Body of pancreas (tissue), 4 donors: ENCODE measurements around the gene ZFP42. TPM values are rescaled to one million over a fixed set of nuclear protein-coding genes. Genes with fewer than 3 reads are reported as not detected.

Experiments
- ATAC-seq: fragments of 150-250 bp; one replicate; pipeline ENCODE4 v1.9.1; 2016
- DNase-seq, 4 donors: peaks; one replicate each; pipeline ENCODE4 v3.0.0-alpha.2; 2019
- H3K27ac ChIP-seq, 4 donors: fragments of 200-600 bp; sonication (generic); 1 replicate in 3 of 4; 2 replicates in 1 of 4; pipeline versions ENCODE4 v1.5.1 to v1.6.1; 2016 to 2019; ENCODE audit warnings: mild to moderate bottlenecking in 1 of 4, mixed read lengths in 1 of 4, moderate library complexity in 1 of 4
- H3K27me3 ChIP-seq, 2 donors: fragments of 200-600 bp; sonication (generic); one replicate each; pipeline ENCODE4 v1.6.0; 2016; ENCODE audit warnings: mild to moderate bottlenecking in 1 of 2
- H3K36me3 ChIP-seq, 2 donors: fragments of 200-600 bp; sonication (generic); replicated peaks in 1 of 2; 2 replicates each; pipeline ENCODE4 v1.5.1; 2016; ENCODE audit warnings: low read depth in 2 of 2; ENCODE audit not compliant: insufficient read depth in 1 of 2
- H3K4me1 ChIP-seq: fragments of 200-600 bp; sonication (generic); one replicate; pipeline ENCODE4 v1.6.0; 2016
- H3K4me3 ChIP-seq, 2 donors: fragments of 200-600 bp; sonication (generic); 1 replicate in 1 of 2; 2 replicates in 1 of 2; pipeline ENCODE4 v1.5.1; 2016 to 2019
- H3K9me3 ChIP-seq, 3 donors: fragments of 200-600 bp; sonication (generic); 1 replicate in 2 of 3; 2 replicates in 1 of 3; pipeline ENCODE4 v1.5.1; 2016
- CTCF ChIP-seq, 7 experiments: fragments of 450-650 bp in 4 of 7; fragments of 200-600 bp in 3 of 7; sonication (generic) in 3 of 7; IDR thresholded peaks; one replicate each; pipeline ENCODE4 v1.5.1; 2016 to 2019; ENCODE audit warnings: antibody characterized with exemption in 7 of 7
- POLR2A ChIP-seq, 3 donors: fragments of 450-650 bp; IDR thresholded peaks; one replicate each; pipeline ENCODE4 v1.6.1; 2016; ENCODE audit warnings: antibody characterized with exemption in 3 of 3, mild to moderate bottlenecking in 2 of 3
- WGBS, 2 donors: methylation state at CpG; one replicate each; pipeline ENCODE4 v1.1.5; 2017; 5-methylcytosine and 5-hydroxymethylcytosine counted together
- intact Hi-C: fragments of 100-400 bp; cut with DNase I; formaldehyde crosslinking; loops from one replicate; pipeline ENCODE4 v1.15.1; 2023
- total RNA-seq, 2 donors: library from RNA; depleted of rRNA; stranded (reverse); fragments of >200 nt; gene quantifications; one replicate each; pipeline ENCODE4 v1.1.0, GENCODE V29; 2016

ZFP42 gene
- total RNA-seq, 2 donors from 2014 or later: 0.26 TPM; not detected in 1

- Histone ChIP-seq H3K36me3 (no peaks in the 10 kb centered on the region), H3K9me3 (no peaks in the 10 kb centered on the region), H3K4me1 (no peaks in the 10 kb centered on the region), H3K27me3 (no peaks in the 10 kb centered on the region), H3K27ac (no peak overlapping the region), H3K4me3 (no peak overlapping the region)
- 54 to 70% methylated on average over 6 of the region's 6 CpGs for WGBS, 2 donors
- DNase-seq: no peak
- intact Hi-C loops: no loop called here
- ATAC-seq: no peak
- no peak for TF ChIP-seq POLR2A (IDR thresholded peaks at IDR 0.05)
- no peak for TF ChIP-seq CTCF (IDR thresholded peaks at IDR 0.05)
Observed at GRCh38 chr4:188018262-188018661, 22.7 kb downstream of the ZFP42 start.

- Histone ChIP-seq H3K27me3 (no peaks in the 10 kb centered on the region), H3K36me3 (no peaks in the 10 kb centered on the region), H3K27ac (no peak overlapping the region), H3K9me3 (no peaks in the 10 kb centered on the region), H3K4me1 (no peaks in the 10 kb centered on the region), H3K4me3 (no peak overlapping the region)
- TF ChIP-seq POLR2A (IDR thresholded peaks at IDR 0.05) (no peak), CTCF (IDR thresholded peaks at IDR 0.05) (no peak)
- ATAC-seq: no peak
- no peak for DNase-seq
- 41 to 50% methylated on average over 5 of the region's 5 CpGs for WGBS, 2 donors
- intact Hi-C loops: no loop called here
Observed at GRCh38 chr4:188021548-188022249, 26.1 kb downstream of the ZFP42 start.

GRCh38 chr4:188023682-188024081 is 28.1 kb downstream of the ZFP42 start:
- 71 to 82% methylated on average over 6 of the region's 6 CpGs for WGBS, 2 donors
- no peaks in the 10 kb centered on the region for H3K9me3 ChIP-seq
- no peaks in the 10 kb centered on the region for H3K4me1 ChIP-seq
- ATAC-seq (no peak), DNase-seq (no peak)
- no peak overlapping the region for H3K27ac ChIP-seq
- intact Hi-C loops: no loop called here
- TF ChIP-seq CTCF (IDR thresholded peaks at IDR 0.05): no peak
- no peak for TF ChIP-seq POLR2A (IDR thresholded peaks at IDR 0.05)
- H3K4me3 ChIP-seq: no peak overlapping the region
- H3K36me3 ChIP-seq: no peaks in the 10 kb centered on the region
- H3K27me3 ChIP-seq: no peaks in the 10 kb centered on the region

- TF ChIP-seq CTCF (IDR thresholded peaks at IDR 0.05) (no peak), POLR2A (IDR thresholded peaks at IDR 0.05) (no peak)
- no peaks in the 10 kb centered on the region for H3K9me3 ChIP-seq
- H3K4me1 ChIP-seq: no peaks in the 10 kb centered on the region
- no peak overlapping the region for H3K27ac ChIP-seq
- no peaks in the 10 kb centered on the region for H3K36me3 ChIP-seq
- intact Hi-C loops: no loop called here
- H3K4me3 ChIP-seq: no peak overlapping the region
- no peaks in the 10 kb centered on the region for H3K27me3 ChIP-seq
- ATAC-seq: no peak
- 84 to 86% methylated on average over 2 of the region's 2 CpGs for WGBS, 2 donors
- DNase-seq: no peak
Observed at GRCh38 chr4:188025476-188025875, 29.9 kb downstream of the ZFP42 start.

- TF ChIP-seq CTCF (IDR thresholded peaks at IDR 0.05): no peak
- TF ChIP-seq POLR2A (IDR thresholded peaks at IDR 0.05): no peak
- ATAC-seq: no peak
- intact Hi-C loops: no loop called here
Observed at GRCh38 chr4:188029114-188029513, 33.5 kb downstream of the ZFP42 start.

More at GRCh38 chr4:188029114-188029513, 33.5 kb downstream of the ZFP42 start:
- no peaks in the 10 kb centered on the region for H3K27me3 ChIP-seq
- no peak overlapping the region for H3K4me3 ChIP-seq
- H3K4me1 ChIP-seq: no peaks in the 10 kb centered on the region
- WGBS, 2 donors: 91 to 97% methylated on average over 10 to 13 of the region's 13 CpGs
- H3K9me3 ChIP-seq: no peaks in the 10 kb centered on the region
- H3K27ac ChIP-seq: no peak overlapping the region
- no peak for DNase-seq
- H3K36me3 ChIP-seq: no peaks in the 10 kb centered on the region
